GM19043 (cell line): ENCODE measurements around the gene PAFAH1B2.

Experiments
- ATAC-seq: cut with Tn5 transposase; IDR thresholded peaks from one replicate; pipeline ENCODE4 v1.9.1; 2021; ENCODE audit warnings: low read depth; ENCODE audit not compliant: unreplicated experiment

Gene PAFAH1B2

GRCh38 chr11:117219455-117219854 lies 75.4 kb downstream of the PAFAH1B2 start:
- ATAC-seq, result no peak

GRCh38 chr11:117219995-117220394 lies 75.9 kb downstream of the PAFAH1B2 start:
- no peak for ATAC-seq

GRCh38 chr11:117220568-117220967 lies 76.5 kb downstream of the PAFAH1B2 start:
- ATAC-seq, result no peak

GRCh38 chr11:117220999-117221774 lies 77.1 kb downstream of the PAFAH1B2 start:
- no peak for ATAC-seq

GRCh38 chr11:117221775-117222517 lies 77.9 kb downstream of the PAFAH1B2 start:
- ATAC-seq, result no peak

- ATAC-seq, result no peak
These were observed 79.1 kb downstream of the PAFAH1B2 start for GRCh38 chr11:117222991-117223740.

GRCh38 chr11:117223741-117224689 lies 79.9 kb downstream of the PAFAH1B2 start:
- no peak for ATAC-seq

GRCh38 chr11:117225553-117226170 lies 81.6 kb downstream of the PAFAH1B2 start:
- ATAC-seq, result no peak
